Ishikawa (cell line): ENCODE results near the gene MAP3K9.

Source experiments
- CEBPB ChIP-seq: IDR thresholded peaks from 2 replicates; pipeline ENCODE4 v1.6.1; 2012
- CREB1 ChIP-seq: IDR thresholded peaks from 2 replicates; pipeline ENCODE4 v1.6.1; 2012; ENCODE audit warnings: low read depth
- EP300 ChIP-seq: IDR thresholded peaks from 2 replicates; pipeline ENCODE4 v1.6.1; 2012; ENCODE audit warnings: borderline replicate concordance
- MAX ChIP-seq: IDR thresholded peaks from 2 replicates; pipeline ENCODE4 v1.6.1; 2012
- NFIC ChIP-seq: IDR thresholded peaks from 2 replicates; pipeline ENCODE4 v1.6.1; 2012
- RAD21 ChIP-seq: IDR thresholded peaks from 2 replicates; pipeline ENCODE4 v1.6.1; 2012; ENCODE audit warnings: low read depth
- REST ChIP-seq: IDR thresholded peaks from 2 replicates; pipeline ENCODE4 v1.6.1; 2012; ENCODE audit warnings: low read depth, mild to moderate bottlenecking
- TAF1 ChIP-seq: IDR thresholded peaks from 2 replicates; pipeline ENCODE4 v1.6.1; 2012; ENCODE audit warnings: low read depth, mild to moderate bottlenecking
- TEAD4 ChIP-seq: IDR thresholded peaks from 2 replicates; pipeline ENCODE4 v1.6.1; 2012
- YY1 ChIP-seq: IDR thresholded peaks from 2 replicates; pipeline ENCODE4 v1.6.1; 2012; ENCODE audit warnings: low read depth
- ZBTB7A ChIP-seq: IDR thresholded peaks from 2 replicates; pipeline ENCODE4 v1.6.1; 2012; ENCODE audit warnings: low read depth

GRCh38 chr14:70811050-70811449, 1.7 kb upstream of the MAP3K9 start:
- TF ChIP-seq CREB1 = no peak
- TF ChIP-seq TEAD4 = no peak
- TF ChIP-seq EP300 = no peak
- TF ChIP-seq REST = no peak
- no peak for TF ChIP-seq NFIC
- TF ChIP-seq RAD21 = no peak
- TF ChIP-seq CEBPB = no peak
- TF ChIP-seq YY1 = no peak
- TF ChIP-seq TAF1 = no peak
- no peak for TF ChIP-seq MAX
- TF ChIP-seq ZBTB7A = no peak
